ENCODE results near the gene TMEM178B.
"Not testable (repeated sequence)": the region's sequence is repeated elsewhere in the genome, so short reads cannot be mapped to it uniquely, and the experiment has no call there.

TMEM178B gene

DNA sequence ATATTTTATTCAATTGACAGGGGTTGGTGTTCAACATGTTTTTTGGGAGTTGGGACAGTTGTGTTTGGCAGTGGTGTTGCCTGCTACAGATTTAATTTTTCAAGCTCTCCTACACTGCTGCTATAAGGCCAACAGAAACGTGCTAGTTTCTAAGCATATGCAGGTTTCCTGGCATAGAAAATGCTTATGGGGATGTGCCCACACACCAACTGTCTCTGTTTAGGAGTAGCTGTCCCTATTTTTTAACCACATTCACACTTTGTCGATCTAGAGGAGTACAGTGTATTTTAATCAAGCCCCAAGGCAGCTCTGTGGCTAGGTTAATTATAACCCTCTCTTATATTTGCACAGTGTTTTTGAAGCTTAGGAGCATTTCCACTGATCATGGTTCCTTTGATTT lies 28.6 kb downstream of the TMEM178B start:
- TF ChIP-seq, protein P1, sequence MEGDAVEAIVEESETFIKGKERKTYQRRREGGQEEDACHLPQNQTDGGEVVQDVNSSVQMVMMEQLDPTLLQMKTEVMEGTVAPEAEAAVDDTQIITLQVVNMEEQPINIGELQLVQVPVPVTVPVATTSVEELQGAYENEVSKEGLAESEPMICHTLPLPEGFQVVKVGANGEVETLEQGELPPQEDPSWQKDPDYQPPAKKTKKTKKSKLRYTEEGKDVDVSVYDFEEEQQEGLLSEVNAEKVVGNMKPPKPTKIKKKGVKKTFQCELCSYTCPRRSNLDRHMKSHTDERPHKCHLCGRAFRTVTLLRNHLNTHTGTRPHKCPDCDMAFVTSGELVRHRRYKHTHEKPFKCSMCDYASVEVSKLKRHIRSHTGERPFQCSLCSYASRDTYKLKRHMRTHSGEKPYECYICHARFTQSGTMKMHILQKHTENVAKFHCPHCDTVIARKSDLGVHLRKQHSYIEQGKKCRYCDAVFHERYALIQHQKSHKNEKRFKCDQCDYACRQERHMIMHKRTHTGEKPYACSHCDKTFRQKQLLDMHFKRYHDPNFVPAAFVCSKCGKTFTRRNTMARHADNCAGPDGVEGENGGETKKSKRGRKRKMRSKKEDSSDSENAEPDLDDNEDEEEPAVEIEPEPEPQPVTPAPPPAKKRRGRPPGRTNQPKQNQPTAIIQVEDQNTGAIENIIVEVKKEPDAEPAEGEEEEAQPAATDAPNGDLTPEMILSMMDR (IDR thresholded peaks at IDR 0.05; ENCODE audit: low read depth, low read length, missing control alignments) = no peak
- in situ Hi-C loops (cut with HindIII; ENCODE audit: low sequenced_read_pairs) = no loop called here

DNA sequence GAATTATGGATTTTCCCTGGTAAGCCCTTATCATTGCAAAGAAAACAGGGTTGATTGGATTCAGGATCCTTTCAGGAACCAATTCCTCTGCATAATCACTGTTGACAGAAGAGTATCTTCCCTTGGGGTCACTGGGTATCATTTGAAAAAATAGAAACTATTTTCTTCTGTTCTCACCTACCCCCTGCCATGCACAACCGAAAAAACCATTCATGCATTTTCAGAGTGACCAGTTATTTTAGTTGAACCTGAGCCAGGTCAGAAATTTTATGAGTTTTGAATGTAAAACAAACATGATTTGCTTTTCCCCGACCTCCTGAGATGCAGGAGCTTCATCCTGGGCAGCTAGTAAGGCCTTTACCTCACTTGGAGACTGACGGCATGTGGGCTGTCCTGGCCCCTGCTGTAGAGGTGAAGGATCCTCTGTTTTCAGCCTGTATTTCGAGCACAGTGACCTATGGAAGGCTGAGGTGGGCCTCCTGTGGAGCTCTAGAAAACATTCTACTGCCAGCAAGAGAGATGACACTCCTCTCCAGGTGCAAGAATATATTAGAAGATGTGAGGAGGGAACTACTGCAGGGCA lies 30.1 kb downstream of the TMEM178B start:
- TF ChIP-seq, protein P1 (IDR thresholded peaks at IDR 0.05; ENCODE audit: low read depth, low read length, missing control alignments) = no peak
- no peak overlapping the region for H3K4me3 ChIP-seq (ENCODE audit: low read depth, low read length)
- in situ Hi-C loops (cut with HindIII; ENCODE audit: low sequenced_read_pairs) = no loop called here
- no peak for DNase-seq (ENCODE audit: low read depth)

More for the DNA sequence above, 28.6 kb downstream of the TMEM178B start:
- no peak overlapping the region for H3K4me3 ChIP-seq (ENCODE audit: low read depth, low read length)
- no peak for DNase-seq (ENCODE audit: low read depth)

DNA sequence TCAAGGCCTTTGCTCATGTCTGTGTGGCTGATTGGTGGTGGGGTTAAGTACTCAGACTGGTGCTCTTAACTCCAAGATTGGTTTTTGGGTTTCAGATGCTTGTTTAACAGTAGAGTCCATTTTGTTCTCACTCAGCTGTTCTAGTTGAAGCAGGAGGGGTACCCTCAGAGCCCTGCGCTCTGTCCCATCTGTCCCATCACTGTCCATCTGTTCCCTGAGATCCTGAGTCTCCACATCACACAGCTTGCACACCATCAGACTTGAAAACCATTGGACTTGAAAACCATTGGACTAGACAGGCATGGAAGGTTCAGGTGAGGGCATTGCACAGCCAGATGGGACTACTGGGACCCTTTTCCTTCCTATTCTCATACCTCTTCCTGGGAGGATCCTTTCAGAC lies 39.3 kb downstream of the TMEM178B start:
- TF ChIP-seq, protein P1 (IDR thresholded peaks at IDR 0.05; ENCODE audit: low read depth, low read length, missing control alignments) = no peak
- in situ Hi-C loops (cut with HindIII; ENCODE audit: low sequenced_read_pairs) = no loop called here
- DNase-seq (ENCODE audit: low read depth) = no peak
- H3K4me3 ChIP-seq (ENCODE audit: low read depth, low read length) = no peak overlapping the region

DNA sequence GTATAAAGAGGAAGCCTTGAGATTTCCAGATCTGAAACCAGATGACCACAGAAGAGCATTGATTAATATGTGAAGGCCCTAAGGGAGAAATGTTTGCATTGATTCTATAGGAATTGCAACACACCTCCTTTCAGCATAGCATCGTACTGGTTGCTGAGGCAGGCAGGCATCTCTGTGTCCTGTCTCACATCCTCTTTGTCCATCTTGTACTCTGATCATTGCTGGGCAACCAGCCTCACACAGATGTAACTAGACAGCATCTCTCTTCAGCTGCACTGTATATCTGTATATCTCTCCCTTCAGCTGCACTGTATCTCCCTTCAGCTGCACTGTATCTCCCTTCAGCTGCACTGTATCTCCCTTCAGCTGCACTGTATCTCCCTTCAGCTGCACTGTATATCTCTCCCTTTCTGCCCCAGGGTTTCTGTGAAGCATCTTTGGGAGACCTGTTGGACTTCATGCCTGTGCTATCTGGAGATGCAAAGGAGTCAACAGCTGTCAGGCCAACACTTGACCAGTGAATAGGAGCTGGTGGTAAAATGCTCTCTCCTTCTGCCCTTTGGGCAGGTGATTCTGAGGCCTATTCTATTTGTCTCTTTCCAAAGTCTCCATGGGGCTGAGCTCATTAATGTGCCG lies 40.3 kb downstream of the TMEM178B start:
- no peak for DNase-seq (ENCODE audit: low read depth)
- H3K4me3 ChIP-seq (ENCODE audit: low read depth, low read length) = no peak overlapping the region
- TF ChIP-seq, protein P1 (IDR thresholded peaks at IDR 0.05; ENCODE audit: low read depth, low read length, missing control alignments) = no peak
- in situ Hi-C loops (cut with HindIII; ENCODE audit: low sequenced_read_pairs) = no loop called here

DNA sequence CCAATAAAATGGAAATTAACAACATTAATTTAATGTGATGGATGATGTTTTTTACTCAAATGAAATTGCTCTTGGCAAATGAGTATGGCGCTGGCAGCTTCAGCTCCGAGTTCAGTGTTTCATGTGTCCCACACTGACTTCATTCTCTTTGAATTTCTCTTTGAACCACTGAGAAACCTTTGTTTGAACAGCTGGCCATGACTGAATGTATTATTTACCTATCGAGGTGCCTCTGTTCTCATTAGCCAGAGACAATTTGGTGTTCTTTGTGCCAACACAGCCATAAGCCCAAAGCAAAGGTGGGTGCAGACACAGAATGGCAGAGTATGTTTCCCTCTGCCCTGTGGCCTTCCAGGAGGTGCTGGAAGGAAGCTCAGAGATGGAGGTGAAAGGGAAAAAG lies 42.1 kb downstream of the TMEM178B start:
- DNase-seq (ENCODE audit: low read depth) = no peak
- in situ Hi-C loops (cut with HindIII; ENCODE audit: low sequenced_read_pairs) = no loop called here
- H3K4me3 ChIP-seq (ENCODE audit: low read depth, low read length) = no peak overlapping the region
- TF ChIP-seq, protein P1 (IDR thresholded peaks at IDR 0.05; ENCODE audit: low read depth, low read length, missing control alignments) = no peak

DNA sequence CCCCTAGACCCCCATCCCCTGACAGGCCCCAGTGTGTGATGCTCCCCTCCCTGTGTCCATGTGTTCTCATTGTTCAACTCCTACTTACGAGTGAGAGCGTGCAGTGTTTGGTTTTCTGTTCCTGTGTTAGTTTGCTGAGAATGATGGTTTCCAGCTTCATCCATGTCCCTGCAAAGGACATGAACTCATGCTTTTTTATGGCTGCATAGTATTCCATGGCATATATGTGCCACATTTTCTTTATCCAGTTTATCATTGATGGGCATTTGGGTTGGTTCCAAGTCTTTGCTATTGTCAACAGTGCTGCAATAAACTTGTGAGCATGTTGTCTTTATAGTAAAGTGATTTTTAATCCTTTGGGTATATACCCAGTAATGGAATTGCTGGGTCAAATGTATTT lies 42.8 kb downstream of the TMEM178B start:
- H3K4me3 ChIP-seq (ENCODE audit: low read depth, low read length); in situ Hi-C loops (cut with HindIII; ENCODE audit: low sequenced_read_pairs); DNase-seq (ENCODE audit: low read depth): not testable (repeated sequence)

DNA sequence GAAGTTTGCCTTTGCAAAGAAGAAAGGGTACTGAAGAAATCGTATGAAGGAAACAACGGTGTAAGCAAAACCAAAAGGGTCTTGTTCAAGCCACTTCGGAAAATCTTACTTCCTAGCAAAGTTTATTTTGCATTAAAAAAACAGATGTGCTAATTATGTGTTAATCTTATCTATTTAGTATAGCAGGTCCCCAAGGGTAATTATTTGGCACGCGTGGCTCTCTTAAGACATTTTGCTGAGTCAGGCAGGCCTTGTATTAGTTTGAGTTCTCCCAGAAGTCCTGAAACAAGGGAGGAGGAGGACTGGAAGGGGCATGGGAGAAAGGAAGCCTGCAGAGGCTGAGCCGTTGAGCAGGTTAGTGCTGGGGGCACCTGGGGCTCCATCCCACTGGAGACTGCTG lies 44.9 kb downstream of the TMEM178B start:
- in situ Hi-C loops (cut with HindIII; ENCODE audit: low sequenced_read_pairs) = no loop called here
- no peak overlapping the region for H3K4me3 ChIP-seq (ENCODE audit: low read depth, low read length)
- TF ChIP-seq, protein P1 (IDR thresholded peaks at IDR 0.05; ENCODE audit: low read depth, low read length, missing control alignments) = no peak
- DNase-seq (ENCODE audit: low read depth) = no peak
